SU-DHL-6 (cell line): ENCODE results near the gene PRCC.

ENCODE experiments used
- H2AFZ ChIP-seq: fragments of 200-600 bp; sonication (generic); 2 replicates; pipeline ENCODE4 v1.6.1; 2014; ENCODE audit warnings: low read depth, mild to moderate bottlenecking, moderate library complexity, mixed read lengths, antibody characterized with exemption, low read length; ENCODE audit not compliant: severe bottlenecking
- H3F3A ChIP-seq: fragments of 200-600 bp; shearing (Covaris generic); 2 replicates; pipeline ENCODE4 v1.6.0; 2016; ENCODE audit warnings: antibody characterized with exemption, mild to moderate bottlenecking; ENCODE audit not compliant: insufficient read depth
- H3K27ac ChIP-seq: fragments of 200-600 bp; sonication (generic); 2 replicates; pipeline ENCODE4 v1.5.1; 2016; ENCODE audit warnings: low read depth, mild to moderate bottlenecking, low read length, moderate library complexity, mixed read lengths
- H3K27me3 ChIP-seq: fragments of 200-600 bp; sonication (generic), shearing (Covaris generic); 2 replicates; pipeline ENCODE4 v1.6.0; 2014; ENCODE audit warnings: mild to moderate bottlenecking, low read length
- H3K36me3 ChIP-seq: fragments of 200-600 bp; sonication (generic); 2 replicates; pipeline ENCODE4 v1.6.1; 2014; ENCODE audit warnings: mild to moderate bottlenecking, low read length, mixed read lengths
- H3K4me2 ChIP-seq: fragments of 300-600, 200-600 bp; shearing (Covaris generic), sonication (generic); 2 replicates; pipeline ENCODE4 v1.6.0; 2014; ENCODE audit warnings: low read length, low read depth, mild to moderate bottlenecking; ENCODE audit not compliant: poor library complexity, severe bottlenecking
- H3K4me3 ChIP-seq: fragments of 200-600 bp; sonication (generic); 2 replicates; pipeline ENCODE4 v1.5.1; 2014; ENCODE audit warnings: antibody characterized with exemption, low read length, mild to moderate bottlenecking, mixed read lengths; ENCODE audit not compliant: insufficient read depth, poor library complexity, severe bottlenecking
- H3K79me2 ChIP-seq: fragments of 200-600 bp; sonication (generic); 2 replicates; pipeline ENCODE4 v1.6.1; 2014; ENCODE audit warnings: mild to moderate bottlenecking, low read length, moderate library complexity; ENCODE audit not compliant: insufficient read depth
- H3K9ac ChIP-seq: fragments of 200-600 bp; sonication (generic); 2 replicates; pipeline ENCODE4 v1.7.0; 2014; ENCODE audit warnings: mild to moderate bottlenecking, low read length
- H3K9me2 ChIP-seq: fragments of 200-600 bp; sonication (generic); replicated peaks from 2 replicates; pipeline ENCODE4 v1.6.1; 2014; ENCODE audit warnings: low read length; ENCODE audit not compliant: insufficient read depth
- H3K9me3 ChIP-seq: fragments of 200-600 bp; sonication (generic); 2 replicates; pipeline ENCODE4 v1.6.1; 2014; ENCODE audit warnings: low read length, mixed read lengths; ENCODE audit not compliant: insufficient read depth
- H4K20me1 ChIP-seq: fragments of 200-600 bp; sonication (generic); 2 replicates; pipeline ENCODE4 v1.6.1; 2014; ENCODE audit warnings: low read depth, mild to moderate bottlenecking, antibody characterized with exemption, low read length, moderate library complexity, mixed read lengths
- CTCF ChIP-seq: fragments of 200-600 bp; sonication (generic); IDR thresholded peaks from one replicate; pipeline ENCODE4 v1.5.1; 2017; ENCODE audit warnings: antibody characterized with exemption, mild to moderate bottlenecking, low read length, moderate library complexity; ENCODE audit not compliant: insufficient read depth, poor library complexity, severe bottlenecking
- EZH2phosphoT487 ChIP-seq: fragments of 200-600 bp; sonication (generic), shearing (Covaris generic); conservative IDR thresholded peaks from 2 replicates; pipeline ENCODE4 v1.6.1; 2018; ENCODE audit warnings: mild to moderate bottlenecking, antibody characterized with exemption, low read length, moderate library complexity, mixed read lengths

The PRCC gene

GRCh38 chr1:156849151-156849496 lies 81.8 kb downstream of the PRCC start:
- Histone ChIP-seq H3K27ac (no peak overlapping the region), H3K9me2 (no peaks in the 10 kb centered on the region), H3K36me3 (no peaks in the 10 kb centered on the region), H3F3A (no peaks in the 10 kb centered on the region), H3K9me3 (no peaks in the 10 kb centered on the region), H3K4me3 (no peak overlapping the region), H3K9ac (no peak overlapping the region), H4K20me1 (no peaks in the 10 kb centered on the region), H3K4me2 (no peak overlapping the region), H3K79me2 (no peaks in the 10 kb centered on the region), H2AFZ (no peak overlapping the region), H3K27me3 (no peaks in the 10 kb centered on the region)
- no peak for TF ChIP-seq EZH2phosphoT487
- no peak for TF ChIP-seq CTCF
